ENCODE data around the gene BTBD9.

Gene BTBD9

DNA sequence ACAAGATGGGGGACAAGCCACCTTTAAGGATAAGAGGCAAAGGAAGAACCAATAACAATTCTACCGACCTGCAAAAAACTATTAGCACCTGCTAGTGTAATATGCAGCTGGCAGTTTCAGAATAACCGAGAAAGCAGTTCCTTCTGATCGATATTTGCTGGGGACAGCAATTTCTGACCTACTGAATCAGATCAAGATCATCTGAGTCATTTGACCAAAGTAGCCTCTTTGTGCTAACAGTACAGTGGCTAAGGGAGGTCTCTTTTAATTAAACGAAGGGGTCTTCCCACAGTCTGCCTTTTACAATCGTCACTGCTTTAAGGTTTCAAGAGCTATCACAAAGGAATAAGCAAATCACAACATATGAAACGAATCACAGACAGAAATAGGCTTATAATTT is 318.9 kb downstream of the BTBD9 start:
- in situ Hi-C loops (cut with HindIII; ENCODE audit: low sequenced_read_pairs): no loop called here
- TF ChIP-seq, protein P1, sequence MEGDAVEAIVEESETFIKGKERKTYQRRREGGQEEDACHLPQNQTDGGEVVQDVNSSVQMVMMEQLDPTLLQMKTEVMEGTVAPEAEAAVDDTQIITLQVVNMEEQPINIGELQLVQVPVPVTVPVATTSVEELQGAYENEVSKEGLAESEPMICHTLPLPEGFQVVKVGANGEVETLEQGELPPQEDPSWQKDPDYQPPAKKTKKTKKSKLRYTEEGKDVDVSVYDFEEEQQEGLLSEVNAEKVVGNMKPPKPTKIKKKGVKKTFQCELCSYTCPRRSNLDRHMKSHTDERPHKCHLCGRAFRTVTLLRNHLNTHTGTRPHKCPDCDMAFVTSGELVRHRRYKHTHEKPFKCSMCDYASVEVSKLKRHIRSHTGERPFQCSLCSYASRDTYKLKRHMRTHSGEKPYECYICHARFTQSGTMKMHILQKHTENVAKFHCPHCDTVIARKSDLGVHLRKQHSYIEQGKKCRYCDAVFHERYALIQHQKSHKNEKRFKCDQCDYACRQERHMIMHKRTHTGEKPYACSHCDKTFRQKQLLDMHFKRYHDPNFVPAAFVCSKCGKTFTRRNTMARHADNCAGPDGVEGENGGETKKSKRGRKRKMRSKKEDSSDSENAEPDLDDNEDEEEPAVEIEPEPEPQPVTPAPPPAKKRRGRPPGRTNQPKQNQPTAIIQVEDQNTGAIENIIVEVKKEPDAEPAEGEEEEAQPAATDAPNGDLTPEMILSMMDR (IDR thresholded peaks at IDR 0.05; ENCODE audit: low read depth, low read length, missing control alignments): no peak
- no peak for DNase-seq (ENCODE audit: low read depth)
- no peak overlapping the region for H3K4me3 ChIP-seq (ENCODE audit: low read depth, low read length)

DNA sequence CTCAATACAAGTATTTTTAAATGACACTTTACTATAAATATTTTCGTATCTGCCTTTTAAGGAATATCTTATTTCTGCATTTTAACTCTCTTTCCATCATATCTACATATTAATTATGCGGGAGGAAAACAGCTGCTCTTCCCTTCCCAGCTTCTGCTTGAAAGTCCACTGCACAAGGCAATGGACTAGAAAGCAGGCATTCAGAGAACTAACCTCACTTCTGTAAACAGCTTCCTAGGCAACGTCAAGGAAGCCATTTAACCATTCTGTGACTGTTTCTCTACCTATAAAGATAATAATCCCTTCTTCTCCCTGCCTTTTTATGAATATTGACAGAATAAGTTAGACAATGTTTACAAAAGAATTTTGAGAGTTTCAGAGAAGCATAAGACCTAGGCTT is 319.4 kb downstream of the BTBD9 start:
- TF ChIP-seq, protein P1 (IDR thresholded peaks at IDR 0.05; ENCODE audit: low read depth, low read length, missing control alignments): no peak
- in situ Hi-C loops (cut with HindIII; ENCODE audit: low sequenced_read_pairs): no loop called here
- no peak overlapping the region for H3K4me3 ChIP-seq (ENCODE audit: low read depth, low read length)
- DNase-seq (ENCODE audit: low read depth): no peak

DNA sequence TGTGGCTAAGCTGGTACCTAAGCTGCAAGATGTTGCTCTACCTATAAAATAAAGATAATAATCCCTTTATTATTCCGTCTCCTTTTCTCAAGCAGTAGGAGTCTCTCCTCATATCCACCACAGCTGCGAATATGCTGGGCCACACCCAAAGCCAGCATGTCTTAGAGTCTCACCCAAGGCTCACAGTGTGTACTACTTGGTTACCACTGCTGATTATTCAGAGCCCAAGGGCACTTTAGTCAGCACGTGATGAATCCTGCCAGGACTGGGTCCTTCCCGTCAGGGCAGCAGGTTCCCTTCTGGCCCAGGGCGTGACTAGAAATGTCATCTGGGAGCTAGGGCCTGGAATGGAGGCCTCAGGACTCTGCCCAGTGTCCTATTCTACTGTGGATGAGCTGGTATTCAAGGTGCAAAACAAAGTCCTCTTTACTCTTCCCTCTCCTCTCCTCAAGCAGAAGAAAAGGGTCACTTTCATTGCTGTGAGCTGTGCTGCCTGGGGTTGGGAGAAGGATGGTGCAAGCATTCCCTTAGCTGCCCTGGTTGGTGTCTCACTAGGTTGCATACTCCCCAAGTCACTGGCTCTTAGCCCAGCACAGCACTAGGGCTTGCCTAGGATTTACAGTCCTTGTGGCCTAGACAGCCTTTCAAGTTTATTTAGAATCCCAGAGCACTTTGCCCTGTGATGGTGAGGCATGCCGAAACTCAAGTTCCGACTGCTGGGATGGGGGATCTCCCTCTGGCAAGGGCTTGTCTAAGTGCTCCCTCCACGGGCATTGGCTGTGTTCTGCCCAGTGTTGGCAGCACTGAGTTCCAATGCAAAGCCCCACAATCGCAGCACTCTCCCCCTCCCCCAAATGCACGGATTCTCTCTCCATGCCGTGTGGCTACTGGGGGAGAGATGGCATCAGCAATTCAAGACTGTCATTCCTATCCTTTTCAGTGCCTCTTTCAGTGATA is 320.2 kb downstream of the BTBD9 start:
- in situ Hi-C loops (cut with HindIII; ENCODE audit: low sequenced_read_pairs): no loop called here
- TF ChIP-seq, protein P1 (IDR thresholded peaks at IDR 0.05; ENCODE audit: low read depth, low read length, missing control alignments): no peak
- H3K4me3 ChIP-seq (ENCODE audit: low read depth, low read length): no peak overlapping the region
- no peak for DNase-seq (ENCODE audit: low read depth)

DNA sequence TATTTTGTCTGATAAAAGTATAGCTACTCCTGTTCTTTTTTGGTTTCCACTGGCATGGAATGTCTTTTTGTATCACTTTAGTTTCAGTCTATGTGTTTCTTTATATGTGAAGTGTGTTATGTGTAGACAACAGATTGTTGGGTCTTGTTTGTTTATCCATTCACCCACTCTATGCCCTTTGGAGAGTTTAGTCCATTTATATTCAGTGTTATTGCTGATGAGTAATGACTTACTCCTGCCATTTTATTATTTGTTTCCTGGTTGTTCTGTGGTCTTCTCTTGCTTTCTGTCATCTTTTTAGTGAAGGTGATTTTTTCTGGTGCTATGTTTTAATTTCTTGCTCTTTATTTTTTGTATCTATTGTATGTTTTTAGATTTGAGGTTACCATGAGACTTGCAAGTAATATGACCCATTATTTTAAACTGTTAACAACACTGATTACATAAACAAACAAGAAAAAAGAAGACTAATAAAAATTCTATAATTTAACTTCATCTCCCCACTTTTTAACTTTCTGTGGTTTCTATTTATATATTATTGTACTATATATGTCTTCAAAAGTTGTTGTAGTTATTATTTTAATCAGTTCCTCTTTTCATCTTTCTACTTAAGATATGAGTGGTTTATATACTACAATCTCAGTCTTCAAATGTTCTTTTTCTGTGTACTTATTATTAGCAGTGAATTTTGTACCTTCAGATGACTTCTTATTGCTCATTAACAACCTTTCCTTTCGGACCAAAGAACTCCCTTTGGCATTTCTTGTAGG is 323.4 kb downstream of the BTBD9 start:
- TF ChIP-seq, protein P1 (IDR thresholded peaks at IDR 0.05; ENCODE audit: low read depth, low read length, missing control alignments): no peak
- in situ Hi-C loops (cut with HindIII; ENCODE audit: low sequenced_read_pairs): no loop called here
- DNase-seq (ENCODE audit: low read depth): no peak
- H3K4me3 ChIP-seq (ENCODE audit: low read depth, low read length): no peak overlapping the region

DNA sequence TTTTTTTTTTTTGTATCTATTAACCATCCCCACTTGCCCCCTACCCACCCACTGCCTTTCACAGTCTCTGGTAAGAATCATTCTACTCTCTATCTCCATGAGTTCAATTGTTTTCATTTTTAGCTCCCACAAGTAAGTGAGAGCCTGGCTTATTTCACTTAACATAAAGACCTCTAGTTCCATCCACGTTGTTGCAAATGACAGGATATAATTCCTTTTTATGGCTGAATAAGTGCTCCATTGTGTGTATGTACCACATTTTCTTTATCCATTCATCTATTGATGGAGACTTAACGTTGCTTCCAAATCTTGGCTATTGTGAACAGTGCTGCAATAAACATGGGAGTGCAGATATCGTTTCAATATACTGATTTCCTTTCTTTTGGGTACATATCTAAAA is 328.5 kb downstream of the BTBD9 start:
- TF ChIP-seq, protein P1 (IDR thresholded peaks at IDR 0.05; ENCODE audit: low read depth, low read length, missing control alignments): no peak
- in situ Hi-C loops (cut with HindIII; ENCODE audit: low sequenced_read_pairs): no loop called here
- DNase-seq (ENCODE audit: low read depth): no peak
- no peak overlapping the region for H3K4me3 ChIP-seq (ENCODE audit: low read depth, low read length)

DNA sequence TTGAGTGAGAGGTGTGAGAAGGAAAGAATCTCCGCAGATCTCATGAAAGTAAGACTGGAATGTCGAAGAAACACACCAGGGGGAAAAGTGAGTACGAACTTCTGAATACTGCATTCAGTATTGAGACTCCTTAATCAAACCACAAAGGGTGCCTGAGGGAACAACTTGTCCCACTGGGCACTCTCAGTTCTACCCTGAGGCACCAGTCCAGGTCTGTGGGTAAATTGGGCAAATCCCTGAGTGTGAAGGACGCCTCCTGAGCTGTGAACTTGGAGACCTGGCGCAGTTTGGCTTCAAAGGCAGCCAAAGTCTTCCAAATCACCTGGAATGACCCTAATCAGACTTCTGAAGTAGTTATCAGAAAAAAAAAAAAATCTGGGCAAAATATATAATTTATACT is 329.7 kb downstream of the BTBD9 start:
- TF ChIP-seq, protein P1 (IDR thresholded peaks at IDR 0.05; ENCODE audit: low read depth, low read length, missing control alignments): no peak
- DNase-seq (ENCODE audit: low read depth): no peak
- H3K4me3 ChIP-seq (ENCODE audit: low read depth, low read length): no peak overlapping the region
- in situ Hi-C loops (cut with HindIII; ENCODE audit: low sequenced_read_pairs): no loop called here
